Measurements from ENCODE around the gene DNAH6. TPM values are rescaled to one million over a fixed set of nuclear protein-coding genes. Genes with fewer than 3 reads are reported as not detected.

DNAH6 gene
- total RNA-seq, 1 donor from 2014 or later = not detected

GRCh38 chr2:84694088-84694622 is 177.9 kb downstream of the DNAH6 start:
- peaks cover 39% of the 10 kb centered on the region for H3K27me3 Mint-ChIP-seq (ENCODE audit: unreplicated experiment)
- no peaks in the 10 kb centered on the region for H3K36me3 Mint-ChIP-seq (ENCODE audit: unreplicated experiment)
- H3K27ac Mint-ChIP-seq (ENCODE audit: unreplicated experiment) = no peak overlapping the region
- no peak overlapping the region for H3K4me3 Mint-ChIP-seq (ENCODE audit: unreplicated experiment)
- H3K9me3 Mint-ChIP-seq (ENCODE audit: unreplicated experiment) = no peaks in the 10 kb centered on the region
- DNase-seq (ENCODE audit: extremely low spot score, unreplicated experiment) = no peak
- H3K4me1 Mint-ChIP-seq (ENCODE audit: unreplicated experiment) = no peaks in the 10 kb centered on the region
- no peak for TF ChIP-seq CTCF (IDR thresholded peaks at IDR 0.05)

- no peaks in the 10 kb centered on the region for H3K36me3 Mint-ChIP-seq (ENCODE audit: unreplicated experiment)
- H3K27ac Mint-ChIP-seq (ENCODE audit: unreplicated experiment) = no peak overlapping the region
- H3K4me1 Mint-ChIP-seq (ENCODE audit: unreplicated experiment) = no peaks in the 10 kb centered on the region
- H3K4me3 Mint-ChIP-seq (ENCODE audit: unreplicated experiment) = no peak overlapping the region
- DNase-seq (ENCODE audit: extremely low spot score, unreplicated experiment) = no peak
- peaks cover 30% of the 10 kb centered on the region for H3K27me3 Mint-ChIP-seq (ENCODE audit: unreplicated experiment)
- no peaks in the 10 kb centered on the region for H3K9me3 Mint-ChIP-seq (ENCODE audit: unreplicated experiment)
- TF ChIP-seq CTCF (IDR thresholded peaks at IDR 0.05) = no peak
These were observed 181.6 kb downstream of the DNAH6 start for GRCh38 chr2:84697895-84698294.

- Mint-ChIP-seq H3K27ac (ENCODE audit: unreplicated experiment) (no peak overlapping the region), H3K36me3 (ENCODE audit: unreplicated experiment) (no peaks in the 10 kb centered on the region), H3K9me3 (ENCODE audit: unreplicated experiment) (no peaks in the 10 kb centered on the region), H3K27me3 (ENCODE audit: unreplicated experiment) (peaks cover 23% of the 10 kb centered on the region), H3K4me1 (ENCODE audit: unreplicated experiment) (no peaks in the 10 kb centered on the region), H3K4me3 (ENCODE audit: unreplicated experiment) (no peak overlapping the region)
- no peak for TF ChIP-seq CTCF (IDR thresholded peaks at IDR 0.05)
- no peak for DNase-seq (ENCODE audit: extremely low spot score, unreplicated experiment)
These were observed 183.7 kb downstream of the DNAH6 start for GRCh38 chr2:84700006-84700405.

GRCh38 chr2:84701880-84702279 is 185.6 kb downstream of the DNAH6 start:
- H3K27me3 Mint-ChIP-seq (ENCODE audit: unreplicated experiment) = peaks cover 14% of the 10 kb centered on the region
- H3K9me3 Mint-ChIP-seq (ENCODE audit: unreplicated experiment) = no peaks in the 10 kb centered on the region
- H3K36me3 Mint-ChIP-seq (ENCODE audit: unreplicated experiment) = no peaks in the 10 kb centered on the region
- no peak for DNase-seq (ENCODE audit: extremely low spot score, unreplicated experiment)
- no peak for TF ChIP-seq CTCF (IDR thresholded peaks at IDR 0.05)
- no peak overlapping the region for H3K27ac Mint-ChIP-seq (ENCODE audit: unreplicated experiment)
- no peaks in the 10 kb centered on the region for H3K4me1 Mint-ChIP-seq (ENCODE audit: unreplicated experiment)
- H3K4me3 Mint-ChIP-seq (ENCODE audit: unreplicated experiment) = no peak overlapping the region

GRCh38 chr2:84702941-84703340 is 186.6 kb downstream of the DNAH6 start:
- no peak for DNase-seq (ENCODE audit: extremely low spot score, unreplicated experiment)
- no peaks in the 10 kb centered on the region for H3K4me1 Mint-ChIP-seq (ENCODE audit: unreplicated experiment)
- H3K27me3 Mint-ChIP-seq (ENCODE audit: unreplicated experiment) = peaks cover 7% of the 10 kb centered on the region
- no peaks in the 10 kb centered on the region for H3K9me3 Mint-ChIP-seq (ENCODE audit: unreplicated experiment)
- H3K4me3 Mint-ChIP-seq (ENCODE audit: unreplicated experiment) = no peak overlapping the region
- TF ChIP-seq CTCF (IDR thresholded peaks at IDR 0.05) = no peak
- no peaks in the 10 kb centered on the region for H3K36me3 Mint-ChIP-seq (ENCODE audit: unreplicated experiment)
- H3K27ac Mint-ChIP-seq (ENCODE audit: unreplicated experiment) = no peak overlapping the region
